H9 (cell line): ENCODE results near the gene USP34. TPM values are rescaled to one million over a fixed set of nuclear protein-coding genes. Genes with fewer than 3 reads are reported as not detected.

ENCODE experiments used
- DNase-seq: peaks from one replicate; pipeline ENCODE4 v3.0.0-alpha.2; 2017
- H2AFZ ChIP-seq: one replicate; pipeline ENCODE4 v1.6.1; 2013; ENCODE audit warnings: mild to moderate bottlenecking, low read length, control low read depth, moderate library complexity
- H2AK5ac ChIP-seq: 2 replicates; pipeline ENCODE4 v1.6.1; 2013; ENCODE audit warnings: low read length, control low read depth, mixed read lengths; ENCODE audit not compliant: insufficient read length
- H2BK120ac ChIP-seq: one replicate; pipeline ENCODE4 v1.6.1; 2013; ENCODE audit warnings: low read depth, mild to moderate bottlenecking, low read length, control low read depth, inconsistent platforms; ENCODE audit not compliant: poor library complexity, severe bottlenecking
- H2BK12ac ChIP-seq: 2 replicates; pipeline ENCODE4 v1.6.1; 2013; ENCODE audit warnings: low read length, control low read depth, mixed read lengths, low read depth; ENCODE audit not compliant: insufficient read length
- H2BK15ac ChIP-seq: 2 replicates; pipeline ENCODE4 v1.6.1; 2013; ENCODE audit warnings: low read depth, low read length, control low read depth
- H2BK20ac ChIP-seq: one replicate; pipeline ENCODE4 v1.6.1; 2013; ENCODE audit warnings: low read depth, mild to moderate bottlenecking, low read length, control low read depth, inconsistent platforms; ENCODE audit not compliant: poor library complexity, severe bottlenecking
- H2BK5ac ChIP-seq: 2 replicates; pipeline ENCODE4 v1.6.1; 2013; ENCODE audit warnings: low read length, control low read depth, mixed read lengths; ENCODE audit not compliant: insufficient read length
- H3K14ac ChIP-seq: 2 replicates; pipeline ENCODE4 v1.6.1; 2013; ENCODE audit warnings: low read length, control low read depth; ENCODE audit not compliant: insufficient read depth
- H3K18ac ChIP-seq: 2 replicates; pipeline ENCODE4 v1.6.1; 2013; ENCODE audit warnings: low read depth, mild to moderate bottlenecking, mixed read lengths, low read length, control low read depth; ENCODE audit not compliant: insufficient read length
- H3K23ac ChIP-seq: 2 replicates; pipeline ENCODE4 v1.6.1; 2013; ENCODE audit warnings: low read length, control low read depth, mixed read lengths, low read depth; ENCODE audit not compliant: insufficient read length
- H3K23me2 ChIP-seq: 2 replicates; pipeline ENCODE4 v1.6.1; 2013; ENCODE audit warnings: low read depth, mild to moderate bottlenecking, mixed read lengths, low read length, control low read depth; ENCODE audit not compliant: insufficient read length, poor library complexity, severe bottlenecking
- H3K27ac ChIP-seq: 2 replicates; pipeline ENCODE4 v1.5.1; 2013; ENCODE audit warnings: low read length, control low read depth, mixed read lengths, low read depth; ENCODE audit not compliant: insufficient read length
- H3K27me3 ChIP-seq: 2 replicates; pipeline ENCODE4 v1.6.1; 2013; ENCODE audit warnings: low read length, control low read depth, inconsistent platforms; ENCODE audit not compliant: insufficient read depth
- H3K4ac ChIP-seq: 2 replicates; pipeline ENCODE4 v1.6.1; 2013; ENCODE audit warnings: low read depth, mild to moderate bottlenecking, control low read depth, inconsistent platforms, low read length, moderate library complexity
- H3K4me1 ChIP-seq: 2 replicates; pipeline ENCODE4 v1.6.1; 2013; ENCODE audit warnings: low read length, control low read depth, inconsistent platforms; ENCODE audit not compliant: insufficient read depth
- H3K4me2 ChIP-seq: 2 replicates; pipeline ENCODE4 v1.6.1; 2013; ENCODE audit warnings: low read length, control low read depth, mixed read lengths; ENCODE audit not compliant: insufficient read length, insufficient read depth
- H3K56ac ChIP-seq: 2 replicates; pipeline ENCODE4 v1.6.1; 2013; ENCODE audit warnings: low read depth, mild to moderate bottlenecking, mixed read lengths, low read length, control low read depth; ENCODE audit not compliant: insufficient read length
- H3K79me1 ChIP-seq: 2 replicates; pipeline ENCODE4 v1.6.1; 2013; ENCODE audit warnings: low read depth, mild to moderate bottlenecking, moderate library complexity, low read length, control low read depth, inconsistent platforms; ENCODE audit not compliant: insufficient read depth, poor library complexity, severe bottlenecking
- H3K79me2 ChIP-seq: 2 replicates; pipeline ENCODE4 v1.6.1; 2013; ENCODE audit warnings: low read length, control low read depth, inconsistent platforms; ENCODE audit not compliant: insufficient read depth
- H3K9ac ChIP-seq: 2 replicates; pipeline ENCODE4 v1.6.1; 2013; ENCODE audit warnings: low read length, control low read depth, mixed read lengths; ENCODE audit not compliant: insufficient read length; ENCODE audit errors: extremely low read depth
- H3K9me3 ChIP-seq: one replicate; pipeline ENCODE4 v1.6.1; 2013; ENCODE audit warnings: low read depth, low read length, inconsistent platforms; ENCODE audit not compliant: control insufficient read depth
- H3T11ph ChIP-seq: one replicate; pipeline ENCODE4 v1.6.1; 2013; ENCODE audit warnings: mild to moderate bottlenecking, low read length, control low read depth, inconsistent platforms
- H4K20me1 ChIP-seq: one replicate; pipeline ENCODE4 v1.6.1; 2013; ENCODE audit not compliant: control insufficient read depth, insufficient read length, insufficient read depth
- H4K5ac ChIP-seq: 2 replicates; pipeline ENCODE4 v1.6.1; 2013; ENCODE audit warnings: low read depth, mild to moderate bottlenecking, mixed read lengths, low read length, control low read depth; ENCODE audit not compliant: insufficient read length
- H4K8ac ChIP-seq: replicated peaks from 2 replicates; pipeline ENCODE4 v1.6.1; 2013; ENCODE audit warnings: low read length, control low read depth, mixed read lengths, low read depth; ENCODE audit not compliant: insufficient read length
- H4K91ac ChIP-seq: 2 replicates; pipeline ENCODE4 v1.6.1; 2013; ENCODE audit warnings: low read depth, mild to moderate bottlenecking, moderate library complexity, mixed read lengths, low read length, control low read depth; ENCODE audit not compliant: insufficient read length
- H3K27ac Mint-ChIP-seq, 3 experiments: 2 replicates in 2 of 3; 3 replicates in 1 of 3; pipeline ENCODE4 v1.8.0; 2020 to 2021; ENCODE audit warnings: mixed read lengths in 3 of 3, mild to moderate bottlenecking in 1 of 3, moderate library complexity in 1 of 3
- H3K27me3 Mint-ChIP-seq: 2 replicates; pipeline ENCODE4 v1.8.0; 2021; ENCODE audit warnings: low read depth, mild to moderate bottlenecking, moderate library complexity, mixed read lengths
- H3K36me3 Mint-ChIP-seq, 3 experiments: 2 replicates in 2 of 3; 3 replicates in 1 of 3; pipeline ENCODE4 v1.8.0; 2020 to 2021; ENCODE audit warnings: low read depth in 3 of 3, mixed read lengths in 3 of 3; ENCODE audit not compliant: insufficient read depth in 1 of 3
- H3K4me1 Mint-ChIP-seq, 2 experiments: 2 replicates each; pipeline ENCODE4 v1.8.0; 2020; ENCODE audit warnings: mixed read lengths in 2 of 2
- H3K4me3 Mint-ChIP-seq, 2 experiments: 2 replicates in 1 of 2; 3 replicates in 1 of 2; pipeline ENCODE4 v1.8.0; 2020 to 2021; ENCODE audit warnings: mild to moderate bottlenecking in 2 of 2, mixed read lengths in 2 of 2, moderate library complexity in 1 of 2
- H3K9me3 Mint-ChIP-seq, 2 experiments: 2 replicates in 1 of 2; 3 replicates in 1 of 2; pipeline ENCODE4 v1.8.0; 2020; ENCODE audit warnings: mild to moderate bottlenecking in 2 of 2, mixed read lengths in 2 of 2, moderate library complexity in 1 of 2
- CTCF ChIP-seq: fragments of 200-600 bp; sonication (generic); conservative IDR thresholded peaks from 3 replicates; pipeline ENCODE4 v1.8.0; 2021; ENCODE audit warnings: antibody characterized with exemption, mild to moderate bottlenecking
- WGBS: extraction: QIAGEN DNeasy Blood & Tissue Kit; methylation state at CpG from one replicate; pipeline ENCODE4 v1.1.7; 2013; ENCODE audit warnings: missing lambda C conversion rate, low lambda C conversion rate, mixed read lengths; ENCODE audit not compliant: insufficient read length; ENCODE audit errors: extremely low coverage; 5-methylcytosine and 5-hydroxymethylcytosine counted together
- total RNA-seq: library from RNA; stranded (reverse); gene quantifications from 2 replicates; pipeline ENCODE4 v1.2.1, GENCODE V29; 2021

USP34 gene
- total RNA-seq, 1 experiment from 2014 or later: 93.9 TPM

- Histone ChIP-seq H2AFZ (no peak overlapping the region), H2BK120ac (no peak overlapping the region), H2BK5ac (no peak overlapping the region), H4K8ac (no peak overlapping the region), H3K4me2 (no peak overlapping the region), H3K23ac (no peak overlapping the region), H3K14ac (no peak overlapping the region), H3K56ac (no peak overlapping the region), H3K9me3 (no peaks in the 10 kb centered on the region), H3K4ac (no peak overlapping the region), H3K9ac (no peak overlapping the region), H4K20me1 (no peaks in the 10 kb centered on the region), H3K79me2 (peaks cover 44% of the 10 kb centered on the region), H2BK15ac (no peak overlapping the region), H4K91ac (no peak overlapping the region), H2BK12ac (no peak overlapping the region), H2BK20ac (no peak overlapping the region), H3K18ac (no peak overlapping the region), H3K27me3 (no peaks in the 10 kb centered on the region), H3K23me2 (no peaks in the 10 kb centered on the region), H4K5ac (no peak overlapping the region), H3T11ph (no peak overlapping the region), H3K79me1 (peaks cover 4% of the 10 kb centered on the region), H3K27ac (no peak overlapping the region), H2AK5ac (no peak overlapping the region), H3K4me1 (peaks cover 4% of the 10 kb centered on the region; the same call in 1 of the 2 replicates)
- Mint-ChIP-seq H3K4me1 (peaks cover 26 to 39% of the 10 kb centered on the region in 2 experiments), H3K36me3 (peaks cover 0 to 4% (median 0%) of the 10 kb centered on the region in 3 experiments; a peak in 2 of 7 replicates), H3K4me3 (no peak overlapping the region), H3K27me3 (no peaks in the 10 kb centered on the region), H3K27ac (no peak overlapping the region), H3K9me3 (no peaks in the 10 kb centered on the region)
- no peak for DNase-seq
- TF ChIP-seq CTCF: no peak
- WGBS: no CpG with 5 or more reads among the region's 5 CpGs
Measured at GRCh38 chr2:61431345-61431744, 39.5 kb downstream of the USP34 start.
